Measurements from ENCODE around the gene JUP. TPM values are rescaled to one million over a fixed set of nuclear protein-coding genes. Genes with fewer than 3 reads are reported as not detected.

JUP gene
- total RNA-seq, 1 donor from 2014 or later, result 0.51 TPM

DNA sequence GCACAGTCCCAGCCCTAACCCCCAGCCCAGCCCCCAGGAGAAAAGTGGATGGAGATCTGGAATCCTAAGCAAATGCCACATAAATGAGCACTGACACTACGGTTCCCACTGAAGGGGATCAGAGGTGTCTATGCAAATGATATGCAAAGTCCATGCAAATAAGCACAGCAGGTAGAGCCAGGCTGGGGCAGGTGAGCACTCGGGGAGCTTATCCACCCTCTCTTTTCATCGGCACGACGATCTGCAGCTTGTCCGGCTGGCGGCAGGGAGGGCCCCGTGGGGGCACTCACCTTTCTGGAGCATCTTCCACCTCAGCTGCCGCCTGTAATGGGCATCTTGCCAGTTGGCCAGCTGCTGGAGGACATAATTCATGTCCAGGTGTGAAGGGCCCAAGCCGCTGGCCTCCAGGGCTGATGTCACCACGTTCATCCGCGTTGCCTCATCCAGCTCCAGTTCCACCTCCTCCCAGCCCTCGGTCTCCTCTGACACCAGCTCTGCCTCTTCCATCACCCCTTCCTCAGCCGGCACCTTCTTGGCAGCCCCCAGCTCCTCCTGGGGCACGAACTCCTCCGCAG lies 61.9 kb downstream of the JUP start:
- DNase-seq (ENCODE audit: low read depth), result no peak

DNA sequence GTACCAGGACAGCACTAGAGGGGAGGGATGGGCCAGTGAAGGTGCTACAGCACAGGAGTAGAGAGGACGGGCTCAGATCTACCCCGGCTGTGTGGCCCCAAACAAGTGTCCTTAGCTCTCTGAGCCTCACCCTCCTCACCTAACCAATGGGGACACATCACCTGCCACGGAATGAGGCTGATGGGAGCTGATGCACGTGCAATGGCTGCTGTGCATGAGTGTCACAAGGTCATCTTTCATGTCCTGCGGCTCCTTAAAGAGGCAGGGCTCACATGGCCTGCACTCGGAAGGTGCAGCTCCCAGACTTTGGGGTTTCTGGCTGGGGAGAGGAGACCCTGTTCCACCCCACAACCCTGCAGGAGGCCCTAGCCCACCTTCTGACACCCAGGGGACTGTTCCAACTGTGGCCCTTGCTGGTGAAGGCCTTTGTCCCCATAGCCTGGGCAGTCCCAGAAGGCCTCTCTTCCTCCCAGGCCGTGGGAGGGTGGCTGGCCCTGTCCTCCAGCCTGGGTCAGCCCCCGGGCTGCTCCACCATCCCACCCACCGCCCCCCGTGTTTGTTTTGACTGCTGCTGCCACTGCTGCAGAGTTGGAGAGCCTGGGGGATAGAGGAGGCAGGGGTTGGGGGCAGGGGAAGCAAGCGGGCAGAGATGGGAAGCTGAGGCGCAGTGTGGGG lies 62.6 kb downstream of the JUP start:
- no peak for DNase-seq (ENCODE audit: low read depth)

DNA sequence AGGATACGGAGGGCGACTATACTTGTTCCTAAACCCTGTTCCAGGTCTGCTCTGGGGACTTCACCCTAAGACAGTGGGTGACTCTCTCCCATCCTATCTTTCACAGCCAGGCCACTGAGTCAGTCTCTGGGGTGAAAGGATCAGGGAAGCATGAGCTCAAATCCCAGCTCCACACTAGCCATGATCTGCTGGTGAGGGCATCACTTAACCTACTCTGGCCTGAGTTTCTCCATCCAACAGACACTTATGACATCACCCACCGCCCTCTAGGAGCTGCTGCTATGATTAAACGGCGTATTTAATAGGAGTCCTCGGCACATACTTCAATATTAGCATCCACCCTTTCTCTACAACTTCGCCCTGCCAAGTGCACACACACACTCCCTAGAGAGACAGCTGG lies 64.3 kb downstream of the JUP start:
- no peak for DNase-seq (ENCODE audit: low read depth)

DNA sequence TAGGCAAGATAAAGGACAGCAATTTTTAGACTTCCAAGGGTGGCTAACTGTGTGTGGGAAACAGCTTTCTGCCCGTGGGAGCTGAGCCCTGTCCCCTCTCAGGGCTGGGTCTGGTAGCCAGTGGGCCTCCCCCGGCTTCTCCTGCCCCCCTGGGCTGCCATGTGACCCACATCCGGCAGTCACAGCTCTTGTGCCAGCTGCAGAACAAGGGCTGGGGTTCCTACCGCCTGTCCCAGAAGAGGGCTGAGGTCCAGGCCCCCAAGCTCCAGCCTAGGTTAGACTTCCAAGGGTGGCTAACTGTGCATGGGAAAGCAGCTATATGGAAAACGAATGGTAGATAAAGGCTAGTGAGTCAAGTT lies 68.2 kb downstream of the JUP start:
- DNase-seq (ENCODE audit: low read depth), result no peak

DNA sequence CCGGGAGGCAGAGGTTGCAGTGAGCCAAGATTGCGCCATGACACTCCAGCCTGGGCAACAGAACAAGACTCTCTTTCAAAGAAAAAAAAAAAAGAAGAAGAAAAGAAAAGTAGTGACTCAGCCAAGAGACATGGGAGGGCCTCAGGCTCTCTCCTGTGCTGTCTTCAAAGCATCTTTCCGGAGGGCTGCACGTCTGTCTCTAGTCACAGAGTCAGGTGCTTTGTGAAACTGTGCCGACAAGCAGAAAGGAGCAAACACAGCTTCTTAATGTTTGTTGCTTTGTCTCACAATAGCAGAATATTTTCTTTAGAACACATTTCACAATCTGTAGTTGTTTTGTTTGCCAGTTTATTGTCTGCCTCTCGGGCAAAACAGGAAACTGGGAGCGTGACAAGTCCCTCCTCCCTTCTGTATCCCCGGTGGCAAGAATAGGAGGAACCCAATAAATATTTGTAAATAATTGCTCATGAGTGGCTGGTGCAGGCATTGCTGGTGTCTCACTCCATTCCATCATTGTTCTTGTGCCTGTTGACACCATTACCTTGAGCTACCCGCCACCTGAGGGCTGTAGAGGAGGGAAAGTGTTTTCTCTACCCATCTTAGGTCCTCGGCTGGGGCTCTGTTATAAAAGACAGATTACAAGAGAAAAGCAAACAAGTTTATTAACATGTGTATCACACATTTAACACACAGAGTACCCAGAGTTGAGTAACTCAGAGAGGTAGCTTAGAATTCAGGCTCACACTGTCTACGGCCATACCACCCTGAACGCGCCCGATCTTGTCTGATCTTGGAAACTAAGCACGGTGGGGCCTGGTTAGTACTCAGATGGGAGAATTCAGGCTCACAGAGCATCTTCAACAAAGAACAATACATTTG lies 68.9 kb downstream of the JUP start:
- DNase-seq (ENCODE audit: low read depth), result no peak

DNA sequence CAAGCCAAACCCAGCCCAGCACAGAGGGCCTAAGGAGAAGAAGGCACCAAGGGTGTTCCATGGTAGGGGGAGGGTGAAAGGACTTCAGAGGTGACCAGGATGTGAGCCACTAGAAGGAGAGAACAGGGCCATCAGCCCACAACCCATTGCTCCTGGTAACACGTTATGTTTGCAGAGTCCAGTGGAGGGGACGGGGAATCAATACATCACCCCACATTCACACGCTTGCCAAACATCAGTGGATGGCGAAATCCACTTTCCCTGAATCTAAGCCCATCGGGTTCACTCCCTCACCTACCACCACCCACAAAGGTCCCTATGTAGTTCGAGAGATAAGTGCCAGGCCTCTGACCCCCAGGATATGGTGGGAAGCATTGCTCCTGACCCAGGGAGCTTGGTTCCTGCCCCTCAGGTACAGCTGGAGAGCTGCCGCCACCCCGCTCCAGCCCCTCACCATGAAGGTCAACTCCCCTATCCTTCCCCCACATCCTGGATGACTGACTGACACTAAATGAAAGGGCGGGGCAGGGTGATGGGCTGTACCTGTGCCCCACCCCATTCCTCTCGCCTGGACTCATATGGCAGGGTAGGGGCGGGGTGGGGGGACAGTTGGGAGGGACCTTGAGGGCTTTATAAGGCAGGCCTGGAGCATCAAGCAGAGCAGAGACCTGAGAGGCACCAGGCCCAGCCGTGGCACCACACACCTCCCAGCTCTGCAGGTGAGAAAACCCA lies 74.7 kb downstream of the JUP start, which contains the start of gene GAST:
TSS of gene GAST (plus strand) at position 663 of the 732 bp plus-strand sequence. CDS start 3,106 bp downstream, outside the sequence.
- no peak for DNase-seq (ENCODE audit: low read depth)

DNA sequence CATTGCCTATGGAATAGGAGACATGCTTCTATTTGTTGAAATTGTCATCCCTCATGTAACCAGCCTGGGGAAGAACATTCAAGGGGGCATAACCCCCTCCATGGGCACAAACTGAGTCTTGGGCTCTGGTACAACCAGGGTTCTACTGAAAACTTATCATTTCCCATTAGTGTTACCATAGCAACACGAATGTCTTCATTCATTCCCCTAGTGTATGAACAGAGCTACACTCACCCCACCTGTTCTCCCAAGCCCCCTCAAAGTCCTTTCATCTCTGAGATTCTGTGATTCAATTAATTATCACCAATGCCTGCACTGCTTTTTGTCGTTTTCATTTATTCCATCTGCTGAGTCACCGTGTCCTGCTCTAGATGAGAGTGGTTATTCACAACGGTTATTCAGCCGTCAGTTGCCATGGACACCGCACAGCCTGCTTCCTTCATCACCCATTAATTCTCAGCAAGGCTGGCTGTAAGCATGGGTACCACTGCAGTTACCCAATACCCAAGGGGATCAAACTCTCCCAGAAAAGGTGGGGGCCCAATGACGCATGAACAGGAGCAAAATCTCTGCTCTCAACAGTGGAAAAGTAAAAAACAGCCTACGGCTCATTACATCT lies 75.9 kb downstream of the JUP start:
- DNase-seq (ENCODE audit: low read depth), result no peak

DNA sequence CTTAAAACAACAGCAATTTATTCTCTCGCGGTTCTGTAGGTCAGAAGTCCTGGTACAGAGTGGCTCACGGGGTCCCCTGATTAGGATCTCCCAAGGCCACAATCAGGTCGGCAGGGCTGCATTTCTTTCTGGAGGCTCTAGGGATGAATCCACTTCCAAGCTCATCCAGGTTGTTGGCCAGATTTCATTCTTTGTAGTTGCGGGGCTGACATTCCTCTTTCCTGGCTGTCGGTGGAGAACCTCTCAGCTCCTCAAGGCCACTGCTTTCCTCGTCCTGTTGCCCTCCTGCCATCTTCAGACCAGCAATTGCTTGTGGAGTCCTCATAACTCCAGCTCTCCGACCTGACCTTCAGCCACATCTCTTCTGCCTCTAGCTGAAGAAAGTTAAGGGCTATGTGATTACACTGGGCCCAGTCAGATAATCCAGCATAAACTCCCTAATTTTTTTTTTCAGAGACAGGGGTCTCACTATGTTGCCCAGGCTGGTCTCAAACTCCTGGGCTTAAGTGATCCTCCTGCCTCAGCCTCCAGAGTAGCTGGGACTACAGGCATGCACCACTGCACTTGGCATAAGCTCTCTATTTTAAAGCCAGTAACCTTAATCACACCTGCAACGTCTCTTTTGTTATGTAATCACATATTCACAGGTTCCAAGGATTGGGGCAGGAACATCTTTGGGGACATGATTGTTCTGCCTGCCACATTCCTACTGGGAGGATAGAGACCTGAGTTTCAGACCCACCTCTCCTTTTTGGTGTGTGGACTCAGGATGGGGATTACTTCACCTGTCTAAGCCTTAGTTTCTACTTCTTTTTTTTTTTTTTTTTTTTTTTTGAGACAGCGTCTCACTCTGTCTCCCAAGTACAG lies 78.5 kb downstream of the JUP start:
- no peak for DNase-seq (ENCODE audit: low read depth)

DNA sequence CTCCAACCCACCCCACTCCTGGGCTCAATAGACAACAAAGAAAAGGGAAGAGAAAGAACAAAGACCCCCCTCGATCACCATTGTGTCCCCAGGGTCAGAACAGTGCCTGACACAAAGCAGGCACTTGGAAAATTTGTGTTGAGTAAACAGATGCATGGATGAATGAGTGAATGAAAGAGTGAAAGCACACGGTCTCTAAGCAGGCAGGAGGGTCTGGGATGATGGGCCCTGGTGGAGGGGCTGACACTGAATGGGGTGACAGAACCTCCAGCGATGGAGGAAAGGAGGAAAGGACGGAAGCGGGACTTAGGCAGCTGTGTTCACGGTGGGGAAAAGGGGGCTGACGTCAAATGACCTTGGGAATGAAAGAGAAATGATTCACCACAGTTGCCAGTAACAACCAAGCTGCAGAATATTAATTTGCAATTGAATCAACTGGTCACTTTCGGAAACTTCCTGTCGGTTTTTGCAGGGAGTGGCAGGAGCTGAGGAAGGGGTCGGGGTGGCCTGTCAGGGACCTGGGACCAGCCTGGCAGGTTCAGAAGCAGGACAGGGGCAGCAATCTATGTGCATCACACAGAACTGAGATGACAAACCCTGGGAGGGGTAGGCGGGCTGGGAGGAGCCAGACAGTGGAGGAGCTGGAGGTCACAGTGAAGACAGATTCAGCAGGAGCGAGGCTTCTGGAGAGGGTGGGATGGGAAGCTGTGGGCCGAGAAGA lies 81.1 kb downstream of the JUP start:
- DNase-seq (ENCODE audit: low read depth), result no peak

Other genes with a start within 250 kb of the JUP start
- not detected in 2 replicates for gene KRT9, start 214.7 kb downstream of the JUP start, total RNA-seq
- not detected in 2 replicates for gene KRT14, start 199.8 kb downstream of the JUP start, total RNA-seq
- not detected in 2 replicates for gene KRT16, start 173.9 kb downstream of the JUP start, total RNA-seq
- gene KRT17, start 162.1 kb downstream of the JUP start, total RNA-seq, result 0.32 and 2.4 TPM in 2 replicates
- 78.1 and 112 TPM in 2 replicates for gene EIF1, start 97.8 kb downstream of the JUP start, total RNA-seq
- not detected in 2 replicates for gene GAST, start 74.4 kb downstream of the JUP start, total RNA-seq
- 0.16 TPM in 1 of 2 replicates, not detected in the other for gene HAP1, start 52.1 kb downstream of the JUP start, total RNA-seq
- 98.8 and 115 TPM in 2 replicates for gene P3H4, start 25.2 kb upstream of the JUP start, total RNA-seq
- gene FKBP10, start 26.3 kb upstream of the JUP start, total RNA-seq, result 164 and 174 TPM in 2 replicates
- 45.4 and 49.2 TPM in 2 replicates for gene NT5C3B, start 49.5 kb upstream of the JUP start, total RNA-seq
- gene KLHL10, start 51.1 kb upstream of the JUP start, total RNA-seq, result 1.3 TPM in 1 of 2 replicates, not detected in the other
- 10.9 and 13.7 TPM in 2 replicates for gene KLHL11, start 78.7 kb upstream of the JUP start, total RNA-seq
- 107 and 165 TPM in 2 replicates for gene ACLY, start 132.2 kb upstream of the JUP start, total RNA-seq
- gene ODAD4, start 143.9 kb upstream of the JUP start, total RNA-seq, result 0.57 and 1.8 TPM in 2 replicates
- 64.0 and 66.1 TPM in 2 replicates for gene CNP, start 180.1 kb upstream of the JUP start, total RNA-seq
- gene DNAJC7, start 230.7 kb upstream of the JUP start, total RNA-seq, result 85.9 and 103 TPM in 2 replicates
- 72.2 and 88.1 TPM in 2 replicates for gene NKIRAS2, start 233.4 kb upstream of the JUP start, total RNA-seq